ENCODE results near the gene APLN.
A peak's percentile ranks its signal among the peaks of the same experiment; 100 is the strongest.

The APLN gene

DNA sequence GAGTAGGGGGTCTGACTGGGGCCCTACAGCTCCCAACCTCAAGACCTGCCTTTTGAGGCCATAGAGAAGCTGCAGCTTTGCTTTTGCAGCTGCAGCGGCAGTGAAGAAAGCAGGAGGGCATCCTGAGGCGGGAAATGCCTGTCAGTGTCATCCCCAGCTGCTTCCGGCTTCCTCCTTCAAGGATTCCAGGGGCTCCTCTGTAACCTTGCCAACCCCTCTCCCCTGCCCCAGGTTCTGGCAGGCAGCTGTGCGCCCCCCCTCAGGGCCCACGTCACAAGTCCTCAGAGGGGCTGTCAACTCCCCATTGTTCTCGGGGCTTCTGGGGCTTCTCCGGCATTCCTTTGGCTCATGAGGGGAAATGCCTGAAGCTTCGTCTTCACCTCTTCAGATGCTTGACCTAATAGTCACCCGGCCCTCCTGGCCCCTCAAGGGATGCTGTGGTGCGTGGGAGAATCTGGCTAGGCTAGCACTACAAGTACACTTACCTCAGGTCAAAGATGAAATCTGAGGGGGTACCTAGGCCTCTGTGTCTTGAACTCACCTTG is 31.9 kb downstream of the APLN start:
- H3K9me3 ChIP-seq (ENCODE audit: low read length), result no peaks in the 10 kb centered on the region
- no peaks in the 10 kb centered on the region for H3K36me3 ChIP-seq (ENCODE audit: insufficient read depth, low read length)
- peak overlapping the region; percentile 37 for H2AFZ ChIP-seq (ENCODE audit: low read depth, low read length)
- H3K27me3 ChIP-seq (ENCODE audit: insufficient read depth, low read length), result no peaks in the 10 kb centered on the region
- no peak overlapping the region for H3K4me3 ChIP-seq (ENCODE audit: low read length)
- H3K4me1 ChIP-seq (ENCODE audit: insufficient read depth, low read length), result peaks cover 7% of the 10 kb centered on the region

DNA sequence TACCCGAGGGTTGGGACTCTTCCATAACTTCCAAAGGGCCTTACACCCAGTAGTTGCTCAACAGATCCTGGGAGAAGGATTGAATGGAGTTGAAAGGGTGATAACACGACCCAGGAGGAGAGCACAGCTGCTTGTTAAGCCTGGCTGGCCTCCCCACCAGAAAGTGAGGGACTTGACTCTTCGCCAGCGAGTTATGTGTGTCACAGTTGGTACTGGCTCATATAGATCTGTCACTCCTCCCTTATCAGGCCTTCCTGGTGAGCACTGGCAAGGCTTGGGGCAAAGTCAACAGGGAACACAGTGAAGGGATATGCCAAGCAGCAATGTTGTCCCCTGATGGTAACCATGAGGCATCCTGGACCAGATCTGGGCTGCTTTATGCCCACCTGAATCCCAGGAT is 35.8 kb downstream of the APLN start:
- no peak overlapping the region for H2AFZ ChIP-seq (ENCODE audit: low read depth, low read length)
- no peaks in the 10 kb centered on the region for H3K9me3 ChIP-seq (ENCODE audit: low read length)
- H3K27me3 ChIP-seq (ENCODE audit: insufficient read depth, low read length), result no peaks in the 10 kb centered on the region
- H3K36me3 ChIP-seq (ENCODE audit: insufficient read depth, low read length), result no peaks in the 10 kb centered on the region
- no peak overlapping the region for H3K4me3 ChIP-seq (ENCODE audit: low read length)
- H3K4me1 ChIP-seq (ENCODE audit: insufficient read depth, low read length), result peaks cover 7% of the 10 kb centered on the region

DNA sequence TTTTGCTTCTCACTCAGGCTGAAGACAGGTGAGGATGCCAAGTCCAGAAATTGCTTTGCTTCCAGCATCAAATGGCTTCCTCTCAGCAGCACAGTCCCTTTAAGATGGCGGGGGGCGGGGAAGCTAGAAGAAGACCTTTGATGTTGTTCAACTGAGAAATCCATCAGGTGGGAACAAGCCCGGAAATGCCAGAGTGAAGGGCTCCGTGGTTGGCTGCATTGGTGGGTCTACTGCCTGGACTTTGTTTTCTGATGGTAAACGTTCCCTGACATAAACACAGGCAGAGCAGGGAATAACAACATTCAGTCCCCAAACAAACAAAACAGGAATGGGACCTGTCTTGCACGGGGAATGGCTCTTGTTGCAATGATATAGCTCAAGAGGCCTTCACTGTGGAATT is 37.3 kb downstream of the APLN start:
- Histone ChIP-seq H3K4me3 (ENCODE audit: low read length) (no peak overlapping the region), H3K27me3 (ENCODE audit: insufficient read depth, low read length) (no peaks in the 10 kb centered on the region), H3K4me1 (ENCODE audit: insufficient read depth, low read length) (no peaks in the 10 kb centered on the region), H3K9me3 (ENCODE audit: low read length) (no peaks in the 10 kb centered on the region), H2AFZ (ENCODE audit: low read depth, low read length) (no peak overlapping the region), H3K36me3 (ENCODE audit: insufficient read depth, low read length) (no peaks in the 10 kb centered on the region)

DNA sequence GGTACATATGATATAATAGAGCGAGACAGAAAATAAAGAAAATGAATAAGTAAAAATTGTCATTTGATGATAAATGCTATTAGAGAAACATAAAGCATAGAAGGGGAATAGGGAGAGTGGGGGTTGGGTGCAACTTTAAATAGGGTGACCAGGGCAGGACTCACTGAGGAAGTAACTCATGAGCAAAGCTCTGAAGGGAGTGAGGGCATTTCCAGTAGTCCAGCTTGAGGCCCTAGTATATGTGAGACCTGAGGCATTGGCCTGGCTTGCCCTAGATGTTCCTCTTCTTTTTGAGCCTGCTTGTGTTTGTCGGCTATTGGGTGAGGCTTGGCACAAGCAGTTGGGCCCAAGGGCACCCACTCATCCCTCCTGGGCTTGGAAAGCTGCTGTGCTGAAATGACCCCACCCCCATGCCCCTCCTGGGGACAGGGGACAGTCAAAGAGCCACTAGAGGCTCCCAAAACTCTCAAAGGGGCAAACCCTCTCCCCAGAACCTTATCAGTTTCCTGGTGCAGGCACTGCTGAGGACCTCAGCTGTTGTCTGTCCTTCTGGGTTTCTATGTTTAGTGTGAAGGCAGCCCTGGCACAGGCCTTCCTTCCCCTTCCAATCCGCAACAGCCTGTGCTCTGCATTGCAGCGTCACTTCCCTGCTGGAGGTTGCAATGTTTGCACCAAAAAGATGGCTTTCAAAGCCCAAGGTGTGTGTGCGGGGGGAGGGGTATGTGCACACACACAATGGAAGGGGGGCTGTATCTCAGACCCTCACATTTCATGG is 40.1 kb downstream of the APLN start:
- Histone ChIP-seq H2AFZ (ENCODE audit: low read depth, low read length) (no peak overlapping the region), H3K36me3 (ENCODE audit: insufficient read depth, low read length) (no peaks in the 10 kb centered on the region), H3K4me3 (ENCODE audit: low read length) (no peak overlapping the region), H3K4me1 (ENCODE audit: insufficient read depth, low read length) (no peaks in the 10 kb centered on the region), H3K27me3 (ENCODE audit: insufficient read depth, low read length) (no peaks in the 10 kb centered on the region), H3K9me3 (ENCODE audit: low read length) (no peaks in the 10 kb centered on the region)

DNA sequence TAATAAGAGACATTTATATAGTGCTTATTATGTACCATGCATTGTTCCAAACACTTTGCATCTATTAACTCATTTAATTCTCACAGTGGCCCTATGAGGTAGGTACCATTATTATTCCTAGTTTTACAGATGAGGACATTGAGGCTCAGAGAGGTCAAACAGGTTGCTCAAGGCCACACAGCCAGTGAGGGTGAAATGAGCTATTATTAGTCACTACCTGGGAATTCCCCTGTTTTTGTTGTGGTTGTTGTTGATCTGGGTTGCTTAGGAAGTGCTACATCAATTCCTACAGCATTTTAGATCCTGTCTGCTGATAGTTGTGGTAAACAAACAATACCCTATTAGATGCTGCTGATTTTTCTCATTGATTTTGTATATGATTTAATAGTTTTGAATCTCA is 41.2 kb downstream of the APLN start:
- Histone ChIP-seq H3K9me3 (ENCODE audit: low read length) (no peaks in the 10 kb centered on the region), H3K36me3 (ENCODE audit: insufficient read depth, low read length) (no peaks in the 10 kb centered on the region), H2AFZ (ENCODE audit: low read depth, low read length) (no peak overlapping the region), H3K4me1 (ENCODE audit: insufficient read depth, low read length) (no peaks in the 10 kb centered on the region), H3K27me3 (ENCODE audit: insufficient read depth, low read length) (no peaks in the 10 kb centered on the region), H3K4me3 (ENCODE audit: low read length) (no peak overlapping the region)

- Histone ChIP-seq H3K36me3 (ENCODE audit: insufficient read depth, low read length) (no peaks in the 10 kb centered on the region), H2AFZ (ENCODE audit: low read depth, low read length) (no peak overlapping the region), H3K27me3 (ENCODE audit: insufficient read depth, low read length) (no peaks in the 10 kb centered on the region), H3K4me3 (ENCODE audit: low read length) (no peak overlapping the region), H3K9me3 (ENCODE audit: low read length) (no peaks in the 10 kb centered on the region), H3K4me1 (ENCODE audit: insufficient read depth, low read length) (no peaks in the 10 kb centered on the region)
Observed at GRCh38 chrX:129612396-129612795, 42.4 kb downstream of the APLN start.

GRCh38 chrX:129609395-129609794 is 45.4 kb downstream of the APLN start:
- H3K36me3 ChIP-seq (ENCODE audit: insufficient read depth, low read length), result no peaks in the 10 kb centered on the region
- H3K4me3 ChIP-seq (ENCODE audit: low read length), result no peak overlapping the region
- H3K9me3 ChIP-seq (ENCODE audit: low read length), result no peaks in the 10 kb centered on the region
- H3K27me3 ChIP-seq (ENCODE audit: insufficient read depth, low read length), result no peaks in the 10 kb centered on the region
- H2AFZ ChIP-seq (ENCODE audit: low read depth, low read length), result no peak overlapping the region
- no peaks in the 10 kb centered on the region for H3K4me1 ChIP-seq (ENCODE audit: insufficient read depth, low read length)

DNA sequence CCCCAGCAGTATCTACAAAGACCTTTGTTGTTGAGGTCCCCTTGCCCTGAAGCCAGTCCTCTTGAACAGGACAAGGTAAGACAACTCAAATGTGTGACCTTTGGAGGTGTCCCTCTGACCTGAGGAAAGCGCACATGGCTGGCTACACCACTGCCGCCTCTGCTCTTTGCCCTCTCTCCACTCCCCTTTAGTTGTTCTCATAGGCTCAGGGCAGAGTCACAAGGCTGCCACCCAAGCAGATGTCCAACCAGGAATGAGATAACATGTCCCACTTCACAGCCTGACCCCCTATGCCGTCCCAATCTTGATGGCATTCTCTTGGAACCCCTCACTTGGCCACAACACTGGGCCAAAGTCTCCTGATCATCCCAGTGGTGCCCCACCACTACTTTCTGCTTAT is 46.3 kb downstream of the APLN start:
- Histone ChIP-seq H3K27me3 (ENCODE audit: insufficient read depth, low read length) (no peaks in the 10 kb centered on the region), H3K4me1 (ENCODE audit: insufficient read depth, low read length) (no peaks in the 10 kb centered on the region), H2AFZ (ENCODE audit: low read depth, low read length) (no peak overlapping the region), H3K4me3 (ENCODE audit: low read length) (no peak overlapping the region), H3K36me3 (ENCODE audit: insufficient read depth, low read length) (no peaks in the 10 kb centered on the region), H3K9me3 (ENCODE audit: low read length) (no peaks in the 10 kb centered on the region)

DNA sequence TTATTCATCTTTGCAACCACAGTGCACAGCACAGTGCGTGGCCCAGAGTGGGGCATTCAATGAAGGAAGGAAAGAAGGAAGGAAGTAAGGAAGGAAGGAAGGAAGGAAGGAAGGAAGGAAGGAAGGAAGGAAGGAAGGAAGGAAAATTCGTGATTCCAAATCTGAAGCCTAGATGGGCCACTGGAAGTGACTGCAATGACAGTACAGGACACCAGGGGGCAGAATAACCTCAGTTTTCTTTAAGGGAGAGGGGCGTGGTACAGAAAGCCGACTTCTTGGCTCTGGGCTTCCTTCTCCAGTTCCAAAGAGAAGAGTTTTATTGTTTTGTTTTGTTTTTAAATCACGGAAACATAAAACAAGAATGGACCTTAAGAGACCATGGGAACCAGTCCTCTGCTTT is 47.8 kb downstream of the APLN start:
- Histone ChIP-seq H3K27me3 (ENCODE audit: insufficient read depth, low read length) (no peaks in the 10 kb centered on the region), H3K36me3 (ENCODE audit: insufficient read depth, low read length) (no peaks in the 10 kb centered on the region), H2AFZ (ENCODE audit: low read depth, low read length) (no peak overlapping the region), H3K9me3 (ENCODE audit: low read length) (no peaks in the 10 kb centered on the region), H3K4me3 (ENCODE audit: low read length) (no peak overlapping the region), H3K4me1 (ENCODE audit: insufficient read depth, low read length) (no peaks in the 10 kb centered on the region)

- Histone ChIP-seq H2AFZ (ENCODE audit: low read depth, low read length) (no peak overlapping the region), H3K27me3 (ENCODE audit: insufficient read depth, low read length) (no peaks in the 10 kb centered on the region), H3K4me1 (ENCODE audit: insufficient read depth, low read length) (no peaks in the 10 kb centered on the region), H3K4me3 (ENCODE audit: low read length) (no peak overlapping the region), H3K9me3 (ENCODE audit: low read length) (no peaks in the 10 kb centered on the region), H3K36me3 (ENCODE audit: insufficient read depth, low read length) (no peaks in the 10 kb centered on the region)
Observed at GRCh38 chrX:129600981-129601424, 53.8 kb downstream of the APLN start.

DNA sequence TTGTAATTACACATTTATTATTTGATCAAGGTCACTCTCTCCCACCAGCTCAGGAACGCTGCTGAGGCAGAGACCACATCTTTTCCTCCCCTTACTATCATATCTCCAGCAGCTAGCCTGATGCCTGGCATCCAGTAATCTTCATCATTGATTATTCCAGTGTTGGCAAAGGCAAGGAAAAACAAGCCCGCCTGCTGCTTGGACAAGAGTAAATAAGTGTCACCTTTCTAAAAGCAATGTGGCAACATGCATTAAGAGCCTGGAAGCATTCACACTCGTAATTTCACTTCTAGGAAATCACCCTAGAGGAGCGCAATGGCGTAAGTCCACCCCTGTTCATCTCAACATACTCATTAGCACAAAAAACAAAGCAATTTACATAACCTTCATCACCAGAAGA is 54.8 kb downstream of the APLN start:
- Histone ChIP-seq H3K9me3 (ENCODE audit: low read length) (no peaks in the 10 kb centered on the region), H3K27me3 (ENCODE audit: insufficient read depth, low read length) (no peaks in the 10 kb centered on the region), H3K4me1 (ENCODE audit: insufficient read depth, low read length) (no peaks in the 10 kb centered on the region), H3K4me3 (ENCODE audit: low read length) (no peak overlapping the region), H3K36me3 (ENCODE audit: insufficient read depth, low read length) (no peaks in the 10 kb centered on the region), H2AFZ (ENCODE audit: low read depth, low read length) (no peak overlapping the region)

DNA sequence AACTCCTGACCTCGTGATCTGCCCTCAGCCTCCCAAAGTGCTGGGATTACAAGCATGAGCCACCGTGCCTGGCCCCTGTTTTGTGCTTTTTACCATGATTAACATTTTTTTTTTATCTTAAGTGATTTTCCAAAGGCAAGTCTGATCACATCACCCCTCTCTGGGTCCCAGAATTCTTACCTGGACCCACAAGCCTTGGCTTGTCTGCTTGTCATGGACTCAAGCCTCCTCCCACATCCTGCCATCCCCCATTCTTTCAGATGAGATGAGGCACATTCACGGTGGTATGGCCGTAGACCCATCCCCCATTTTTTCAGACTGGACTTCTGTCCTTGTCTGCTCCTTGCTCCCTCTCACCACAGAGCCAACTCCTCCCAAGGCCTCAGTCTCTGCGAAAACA is 55.3 kb downstream of the APLN start:
- no peaks in the 10 kb centered on the region for H3K36me3 ChIP-seq (ENCODE audit: insufficient read depth, low read length)

DNA sequence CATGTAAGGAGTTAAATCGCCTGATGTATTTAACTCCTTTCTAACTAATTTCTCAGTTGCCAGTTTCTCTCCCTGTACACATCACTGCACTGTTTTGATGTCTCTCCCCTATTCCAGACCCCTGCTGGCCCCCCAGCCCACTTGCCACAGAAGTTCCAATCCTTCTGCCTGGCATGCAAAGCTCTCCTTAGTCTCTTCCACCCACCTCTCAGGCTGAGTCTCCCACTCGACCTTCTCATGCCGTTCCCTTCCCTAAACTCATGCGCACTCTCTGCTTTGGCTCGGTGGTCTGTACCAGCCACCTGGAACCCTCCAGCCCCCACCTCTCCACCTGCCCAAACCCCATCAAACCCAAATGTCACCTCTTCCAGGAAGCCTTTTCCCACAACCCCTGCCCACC is 56.9 kb downstream of the APLN start:
- Histone ChIP-seq H3K36me3 (ENCODE audit: insufficient read depth, low read length) (no peaks in the 10 kb centered on the region), H3K9me3 (ENCODE audit: low read length) (no peaks in the 10 kb centered on the region), H3K4me1 (ENCODE audit: insufficient read depth, low read length) (no peaks in the 10 kb centered on the region), H3K27me3 (ENCODE audit: insufficient read depth, low read length) (no peaks in the 10 kb centered on the region), H3K4me3 (ENCODE audit: low read length) (no peak overlapping the region), H2AFZ (ENCODE audit: low read depth, low read length) (no peak overlapping the region)

More for the DNA sequence above, 55.3 kb downstream of the APLN start:
- H3K4me3 ChIP-seq (ENCODE audit: low read length), result no peak overlapping the region
- no peaks in the 10 kb centered on the region for H3K4me1 ChIP-seq (ENCODE audit: insufficient read depth, low read length)
- H2AFZ ChIP-seq (ENCODE audit: low read depth, low read length), result no peak overlapping the region
- no peaks in the 10 kb centered on the region for H3K27me3 ChIP-seq (ENCODE audit: insufficient read depth, low read length)
- H3K9me3 ChIP-seq (ENCODE audit: low read length), result no peaks in the 10 kb centered on the region

DNA sequence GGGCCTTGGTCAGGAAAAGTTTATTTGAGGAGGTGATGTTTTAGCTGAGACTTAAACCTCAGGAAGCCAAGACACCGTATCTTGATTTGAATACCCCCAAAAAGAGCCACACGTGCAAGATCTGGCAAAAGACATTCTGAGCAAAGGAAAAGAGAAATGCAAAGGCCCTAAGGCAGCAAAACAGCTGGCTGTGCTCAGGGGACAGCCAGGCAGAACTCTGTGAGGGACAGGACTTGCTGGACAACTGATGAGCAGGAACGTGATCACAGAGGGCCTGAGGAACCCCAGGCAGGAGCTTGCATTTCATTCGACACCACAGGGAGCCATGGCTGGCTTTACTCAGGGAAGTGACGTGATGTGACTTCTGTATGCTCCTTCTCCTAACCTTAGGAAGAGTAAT is 58.7 kb downstream of the APLN start:
- Histone ChIP-seq H3K27me3 (ENCODE audit: insufficient read depth, low read length) (no peaks in the 10 kb centered on the region), H2AFZ (ENCODE audit: low read depth, low read length) (no peak overlapping the region), H3K4me3 (ENCODE audit: low read length) (no peak overlapping the region), H3K9me3 (ENCODE audit: low read length) (no peaks in the 10 kb centered on the region), H3K36me3 (ENCODE audit: insufficient read depth, low read length) (no peaks in the 10 kb centered on the region), H3K4me1 (ENCODE audit: insufficient read depth, low read length) (no peaks in the 10 kb centered on the region)

All from neuron (in vitro differentiated cells).